ENCODE data around the gene PKIB.
"Not testable (repeated sequence)": the region's sequence is repeated elsewhere in the genome, so short reads cannot be mapped to it uniquely, and the experiment has no call there.

Gene PKIB

GRCh38 chr6:122621638-122622037 is 11.4 kb downstream of the PKIB start:
- no peak for DNase-seq

DNA sequence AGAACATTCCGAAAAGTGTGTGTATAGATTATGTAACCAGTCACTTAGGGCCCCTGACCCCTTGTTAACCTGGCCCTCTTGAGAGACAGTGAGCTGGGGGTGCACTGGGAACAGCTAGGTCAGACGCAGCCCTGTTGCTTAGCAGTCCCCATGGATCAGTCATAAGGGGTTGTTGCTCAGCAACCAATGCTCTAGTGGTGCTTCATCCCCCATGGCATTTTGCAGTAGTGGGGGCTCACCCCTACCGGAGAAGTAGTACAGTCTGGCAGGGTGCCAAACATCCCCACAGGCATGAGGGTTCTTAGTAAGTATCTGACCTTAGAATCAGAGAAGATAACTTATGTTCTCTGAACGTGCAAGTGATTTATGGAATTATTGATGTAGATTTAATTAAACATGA is 12.3 kb downstream of the PKIB start:
- no peak for DNase-seq

DNA sequence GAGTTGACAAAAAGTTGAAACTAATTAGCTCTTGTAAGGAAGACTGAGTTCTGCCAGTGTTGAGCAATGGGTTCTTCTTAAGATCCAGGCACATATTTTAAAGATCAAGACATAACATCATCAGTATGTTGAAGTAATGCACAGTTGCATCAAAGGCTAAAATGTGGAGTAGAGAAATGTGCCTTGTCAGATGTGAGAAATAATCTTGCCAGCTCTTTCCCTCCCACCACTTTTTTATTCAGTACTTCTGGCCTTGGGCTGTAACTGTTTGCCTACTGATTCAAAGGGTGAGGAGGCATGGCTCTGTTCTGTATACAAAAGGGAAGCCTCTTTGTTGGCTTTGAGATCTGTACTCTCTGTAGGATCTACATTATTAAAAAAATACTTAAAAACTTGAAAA is 13.1 kb downstream of the PKIB start:
- DNase-seq: no peak

DNA sequence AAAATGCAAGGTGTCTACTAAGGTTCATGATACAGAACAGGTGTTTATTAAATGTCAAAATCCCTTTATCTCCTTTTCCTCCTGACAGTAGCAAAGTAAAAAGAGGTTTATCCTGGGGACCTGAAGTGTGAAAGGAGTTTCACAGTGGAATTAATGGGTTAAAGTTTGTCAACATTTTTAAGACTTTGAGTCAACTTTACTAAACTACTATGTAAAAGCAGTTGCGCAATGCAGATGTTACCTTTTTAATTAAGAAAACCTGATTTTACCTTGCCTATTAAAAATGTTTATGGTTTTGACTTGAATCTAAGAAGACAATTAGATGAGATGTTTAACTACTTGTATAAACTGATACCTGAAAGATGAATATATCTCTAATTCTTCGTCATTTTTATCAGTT is 14.6 kb downstream of the PKIB start:
- no peak for DNase-seq

- DNase-seq: no peak
Measured at GRCh38 chr6:122628714-122629113, 18.5 kb downstream of the PKIB start.

GRCh38 chr6:122631571-122632249 is 21.5 kb downstream of the PKIB start:
- no peak for DNase-seq

GRCh38 chr6:122640366-122640765 is 30.2 kb downstream of the PKIB start:
- DNase-seq: no peak

DNA sequence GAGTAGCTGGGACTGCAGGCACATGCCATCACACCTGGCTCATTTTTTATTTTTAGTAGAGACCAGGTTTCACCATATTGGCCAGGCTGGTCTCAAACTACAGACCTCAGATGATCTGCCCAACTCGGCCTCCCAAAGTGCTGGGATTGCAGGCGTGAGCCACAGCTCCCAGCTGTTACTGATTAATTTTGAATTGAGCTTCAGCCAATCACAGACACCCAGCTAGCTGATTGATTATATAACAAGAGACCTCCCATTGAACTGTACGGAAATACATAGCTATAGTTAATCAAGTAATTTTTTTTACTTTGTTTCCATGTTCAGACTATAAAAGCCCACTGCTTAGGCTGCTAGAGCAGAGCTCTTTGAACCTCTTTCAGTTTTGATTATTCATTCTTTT is 31.6 kb downstream of the PKIB start:
- no peak for DNase-seq

DNA sequence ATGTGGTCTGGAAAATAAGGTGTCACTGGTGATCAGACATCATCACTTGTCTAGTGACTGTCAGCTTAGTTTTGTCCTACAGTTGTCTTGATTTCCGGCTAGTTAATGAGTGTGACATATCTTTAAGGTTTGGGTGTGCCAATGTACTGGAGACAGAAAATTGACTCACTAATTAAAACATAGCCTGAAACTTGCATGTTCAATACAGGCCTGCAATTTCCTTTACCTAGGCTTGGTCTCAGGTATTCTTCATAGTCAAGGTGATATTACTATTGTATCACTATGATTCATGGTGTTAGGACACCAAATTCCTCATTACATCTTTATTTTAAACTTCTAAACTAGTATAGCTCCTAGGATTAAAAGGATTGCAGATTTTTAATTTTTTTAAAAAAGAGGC is 32.4 kb downstream of the PKIB start:
- not testable (repeated sequence) for DNase-seq

DNA sequence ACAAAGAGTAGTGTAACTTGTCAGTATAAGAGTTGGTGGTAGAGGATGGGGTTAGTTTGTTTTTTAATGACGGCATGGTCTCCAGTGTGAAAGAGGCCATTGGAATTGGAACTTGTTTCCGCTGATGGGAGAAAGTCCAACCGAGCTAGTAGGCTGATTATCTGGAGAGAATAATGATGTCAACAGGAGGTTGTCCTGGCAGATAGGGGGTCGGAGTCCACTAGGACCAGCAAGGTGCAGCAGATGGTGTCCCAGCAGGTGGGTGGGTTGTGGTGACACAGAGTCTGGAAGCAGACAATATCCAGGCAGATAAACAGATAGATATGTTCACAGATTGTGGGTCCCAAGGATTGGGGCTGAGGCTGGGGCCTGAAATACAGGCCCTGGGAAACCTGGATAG is 35.1 kb downstream of the PKIB start:
- no peak for DNase-seq

GRCh38 chr6:122647765-122648164 is 37.6 kb downstream of the PKIB start:
- no peak for DNase-seq

GRCh38 chr6:122648726-122649125 is 38.5 kb downstream of the PKIB start:
- no peak for DNase-seq

DNA sequence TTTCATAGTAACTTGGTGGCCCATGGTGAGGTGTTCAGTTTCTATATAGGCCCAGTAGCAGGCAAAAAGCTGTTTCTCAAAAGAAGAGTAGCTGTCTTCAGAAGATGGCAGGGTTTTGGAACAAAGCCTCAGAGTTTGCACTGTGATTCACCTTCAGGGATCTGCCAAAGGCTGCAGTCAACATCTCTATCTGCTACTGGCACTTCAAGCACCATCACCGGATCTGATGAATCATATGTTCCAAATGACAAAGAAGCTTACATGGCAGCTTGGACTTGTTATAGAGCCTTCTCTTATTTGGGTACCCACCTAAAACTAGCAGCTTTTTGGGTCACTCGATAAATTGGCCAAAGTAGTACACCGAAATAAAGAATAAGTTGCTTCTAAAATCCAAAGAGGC is 39.5 kb downstream of the PKIB start:
- no peak for DNase-seq

DNA sequence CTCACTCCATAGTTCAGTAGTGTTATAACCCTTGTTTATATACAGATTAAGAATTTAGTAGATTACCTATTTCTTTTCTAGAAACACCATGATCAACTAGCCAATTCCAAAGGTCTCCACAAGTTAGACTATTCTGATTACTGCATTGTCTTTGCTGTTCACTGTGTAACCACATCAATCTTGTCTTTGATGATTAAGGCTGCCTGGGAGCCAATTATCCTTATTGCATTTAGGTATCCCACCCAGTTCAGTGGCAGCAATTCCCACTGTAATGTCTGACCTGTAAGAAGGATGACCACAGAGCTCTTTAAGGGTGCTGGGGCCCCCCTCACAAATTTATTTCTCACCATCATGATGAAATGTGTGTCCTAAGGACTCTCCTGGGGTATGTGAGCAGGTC is 40.2 kb downstream of the PKIB start:
- DNase-seq: no peak

GRCh38 chr6:122651031-122651430 is 40.8 kb downstream of the PKIB start:
- no peak for DNase-seq

DNA sequence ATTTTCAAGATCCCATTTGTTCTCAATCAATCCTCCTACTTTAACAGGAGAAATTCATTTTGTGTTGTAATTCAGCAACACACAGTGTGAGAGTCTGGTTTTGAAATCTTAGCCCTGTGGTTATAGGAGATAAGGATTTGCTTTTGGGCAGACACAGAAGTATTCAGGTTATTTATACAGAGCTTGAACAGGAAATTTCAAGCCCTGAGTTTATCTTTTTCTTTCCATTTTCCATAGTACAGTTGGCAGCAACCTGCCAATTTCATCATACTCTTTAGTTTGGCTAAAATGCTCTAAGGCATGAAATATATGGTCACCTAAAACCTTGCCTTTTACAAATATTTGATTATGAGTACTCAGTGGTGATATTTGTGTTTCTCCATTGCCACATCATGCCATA is 41.4 kb downstream of the PKIB start:
- no peak for DNase-seq

DNA sequence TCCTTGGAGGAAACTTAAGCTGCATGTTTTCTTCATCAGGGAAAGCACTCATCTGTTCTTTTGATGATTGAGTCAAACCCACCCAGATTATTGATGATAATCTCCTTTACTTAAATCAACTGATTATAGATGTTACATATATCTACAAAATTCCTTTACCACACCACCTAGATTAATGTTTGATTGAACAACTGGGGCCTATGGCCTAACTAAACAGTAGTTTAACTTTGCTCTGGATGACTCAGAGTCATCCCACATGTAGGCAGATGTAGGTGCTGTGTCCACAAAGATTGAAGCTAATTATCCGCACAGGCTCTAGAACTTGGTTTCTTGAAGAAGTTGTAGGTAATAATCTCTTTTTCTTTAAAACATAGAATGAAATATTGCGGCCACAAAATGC is 42.2 kb downstream of the PKIB start:
- no peak for DNase-seq

DNA sequence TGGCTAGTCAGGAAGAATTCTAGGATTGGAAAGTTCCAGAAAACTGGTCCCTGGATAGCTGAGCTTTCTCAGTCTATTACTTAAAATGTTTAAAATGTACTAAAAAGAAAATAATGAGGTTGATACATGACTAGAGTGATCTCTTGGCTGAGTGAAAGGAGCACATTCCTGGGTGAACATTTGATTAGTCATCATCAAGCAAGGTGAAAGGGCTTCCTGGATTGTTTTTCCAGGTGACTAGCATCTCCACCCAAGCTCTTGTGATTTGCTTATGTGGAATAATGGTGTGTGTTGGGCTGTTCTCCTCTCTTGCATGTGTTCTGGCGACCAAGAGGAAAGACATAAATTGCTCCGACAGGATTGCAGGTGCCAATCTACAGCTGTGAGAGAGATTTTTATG is 42.9 kb downstream of the PKIB start:
- DNase-seq: no peak

DNA sequence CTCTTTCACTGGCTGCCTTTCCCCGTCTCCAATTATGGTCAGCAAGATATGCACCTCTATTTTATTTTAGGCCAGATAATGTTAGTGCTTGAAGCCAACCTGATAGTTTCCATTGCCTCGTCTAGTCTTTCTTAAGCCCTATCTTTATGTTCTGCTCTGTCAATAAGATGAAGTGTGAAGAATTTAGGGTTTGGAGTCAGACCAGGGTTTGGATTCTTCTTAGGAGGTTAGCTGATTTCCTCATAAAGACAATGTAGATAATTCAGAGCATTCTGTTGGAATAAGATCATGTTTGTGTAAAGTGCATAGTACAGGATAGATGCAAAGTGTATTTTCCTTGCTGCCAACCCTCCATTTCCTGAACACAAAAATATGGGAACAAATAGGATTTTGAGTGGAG is 43.8 kb downstream of the PKIB start:
- DNase-seq: no peak

- no peak for DNase-seq
Measured at GRCh38 chr6:122657601-122658000, 47.4 kb downstream of the PKIB start.

DNA sequence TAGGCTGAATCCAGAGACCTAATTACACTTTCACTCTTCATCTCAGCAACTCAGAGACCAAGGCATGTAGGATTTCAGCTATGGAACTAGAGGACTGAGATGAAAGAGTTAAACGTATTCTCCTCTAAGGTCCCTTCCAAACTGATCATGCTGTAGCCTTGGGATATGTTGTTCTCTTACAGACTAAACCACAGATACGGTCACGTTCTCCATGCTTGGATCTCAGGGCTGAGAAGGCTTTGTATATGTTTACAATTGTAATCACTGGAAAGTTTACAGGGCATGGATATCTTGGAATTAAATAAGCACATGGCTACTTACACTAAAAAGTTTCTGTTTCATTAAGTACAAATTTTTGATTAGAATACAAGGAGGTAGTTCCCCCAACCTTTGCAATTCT is 50.1 kb downstream of the PKIB start:
- DNase-seq: no peak

- DNase-seq: no peak
Measured at GRCh38 chr6:122663981-122664380, 53.8 kb downstream of the PKIB start.

DNA sequence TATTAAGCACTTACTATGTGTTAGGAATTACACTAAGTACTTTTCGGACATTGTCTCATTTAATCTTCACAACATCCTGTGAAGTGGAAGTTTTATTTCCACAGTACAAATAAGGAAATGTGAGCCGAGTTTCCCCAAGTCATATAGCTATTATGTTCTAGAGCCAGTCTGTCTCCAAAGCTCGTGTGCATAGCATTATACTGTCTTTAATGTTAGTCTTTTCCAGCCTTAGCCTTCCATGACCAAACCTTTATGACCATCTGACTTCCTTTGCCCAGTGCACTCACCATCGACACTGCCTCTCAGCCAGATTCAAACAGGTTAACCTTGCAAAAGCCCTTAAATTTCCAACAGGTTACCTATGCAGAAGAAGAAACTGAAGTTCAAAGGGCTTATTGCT is 55.7 kb downstream of the PKIB start:
- no peak for DNase-seq

- DNase-seq: no peak
Measured at GRCh38 chr6:122666418-122666817, 56.2 kb downstream of the PKIB start.

GRCh38 chr6:122669418-122669817 is 59.2 kb downstream of the PKIB start:
- no peak for DNase-seq

DNA sequence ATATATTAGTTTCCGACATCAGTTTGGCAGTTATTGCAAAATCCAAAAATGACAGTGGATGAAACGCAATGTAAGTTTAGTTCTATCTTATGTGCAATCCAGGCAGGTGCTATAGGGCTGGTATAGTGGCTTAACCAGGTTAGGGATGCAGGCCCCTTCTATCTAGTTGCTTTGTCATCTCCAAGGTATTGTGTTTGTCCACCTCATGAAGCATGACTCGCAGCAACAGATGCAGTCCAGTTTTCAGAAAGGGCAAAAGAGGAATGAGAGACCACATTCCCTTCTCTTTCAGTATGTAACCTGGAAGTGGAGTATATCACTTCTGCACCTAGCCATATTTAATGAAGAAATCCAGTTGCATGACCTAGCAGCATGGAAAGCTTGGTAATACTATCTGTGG is 59.7 kb downstream of the PKIB start:
- DNase-seq: no peak

Measured in effector CD8-positive, alpha-beta T cell (primary cell).